Keratinocyte (primary cell): Measurements from ENCODE around the gene TNIK. TPM values are rescaled to one million over a fixed set of nuclear protein-coding genes. Genes with fewer than 3 reads are reported as not detected.

Experiments
- DNase-seq: peaks from one replicate; pipeline ENCODE4 v3.0.0-alpha.2; 2011; ENCODE audit warnings: low read depth, missing footprints, low spot score
- FAIRE-seq: peaks from 2 replicates; lab custom pipeline; 2011; peaks lifted over from hg19 to GRCh38; lab: Jason Lieb, UNC
- H2AFZ ChIP-seq: 2 replicates; pipeline ENCODE4 v1.6.0; 2012; ENCODE audit warnings: low read length, control low read depth, inconsistent platforms; ENCODE audit not compliant: control insufficient read depth
- H3K27ac ChIP-seq: 2 replicates; pipeline ENCODE4 v1.5.1; 2011; ENCODE audit warnings: low read length; ENCODE audit not compliant: control insufficient read depth, insufficient read depth
- H3K27me3 ChIP-seq: 3 replicates; pipeline ENCODE4 v1.6.0; 2011; ENCODE audit warnings: low read length; ENCODE audit not compliant: control insufficient read depth, insufficient read depth; ENCODE audit errors: extremely low read depth
- H3K36me3 ChIP-seq, 2 experiments: 2 replicates in 1 of 2; 3 replicates in 1 of 2; pipeline ENCODE4 v1.5.1; 2011; ENCODE audit warnings: low read length in 2 of 2, mild to moderate bottlenecking in 1 of 2; ENCODE audit not compliant: control insufficient read depth in 2 of 2, insufficient read depth in 2 of 2; ENCODE audit errors: extremely low read depth in 1 of 2
- H3K4me1 ChIP-seq: 3 replicates; pipeline ENCODE4 v1.5.1; 2011; ENCODE audit warnings: low read length; ENCODE audit not compliant: control insufficient read depth, insufficient read depth; ENCODE audit errors: extremely low read depth
- H3K4me2 ChIP-seq: 3 replicates; pipeline ENCODE4 v1.6.0; 2011; ENCODE audit warnings: low read depth, low read length; ENCODE audit not compliant: control insufficient read depth, insufficient read depth; ENCODE audit errors: extremely low read depth
- H3K4me3 ChIP-seq, 3 experiments: fragments of 200-600 bp in 1 of 3; sonication (generic) in 1 of 3; 2 replicates in 2 of 3; 3 replicates in 1 of 3; pipeline ENCODE4 v1.5.1; 2011 to 2016; ENCODE audit warnings: low read length in 3 of 3, mild to moderate bottlenecking in 3 of 3, control low read depth in 2 of 3, inconsistent platforms in 1 of 3, low read depth in 1 of 3, mixed read lengths in 1 of 3, mixed run types in 1 of 3, moderate library complexity in 1 of 3; ENCODE audit not compliant: control insufficient read depth in 2 of 3, insufficient read depth in 2 of 3; ENCODE audit errors: extremely low read depth in 1 of 3
- H3K79me2 ChIP-seq: 2 replicates; pipeline ENCODE4 v1.6.0; 2012; ENCODE audit warnings: low read length; ENCODE audit not compliant: control insufficient read depth, insufficient read depth
- H3K9ac ChIP-seq: 3 replicates; pipeline ENCODE4 v1.6.0; 2011; ENCODE audit warnings: low read length; ENCODE audit not compliant: control insufficient read depth, insufficient read depth; ENCODE audit errors: extremely low read depth
- H3K9me1 ChIP-seq: 3 replicates; pipeline ENCODE4 v1.6.0; 2011; ENCODE audit warnings: low read length; ENCODE audit not compliant: control insufficient read depth, insufficient read depth; ENCODE audit errors: extremely low read depth
- H3K9me3 ChIP-seq: 2 replicates; pipeline ENCODE4 v1.5.1; 2012; ENCODE audit warnings: low read depth, low read length; ENCODE audit not compliant: control insufficient read depth
- H4K20me1 ChIP-seq: 3 replicates; pipeline ENCODE4 v1.6.0; 2011; ENCODE audit warnings: low read length; ENCODE audit not compliant: control insufficient read depth, insufficient read depth; ENCODE audit errors: extremely low read depth
- CTCF ChIP-seq, 3 experiments: IDR thresholded peaks in 1 of 3; conservative IDR thresholded peaks in 1 of 3; optimal IDR thresholded peaks in 1 of 3; 2 replicates in 2 of 3; 3 replicates in 1 of 3; pipeline versions ENCODE3 to v1.5.1; 2011; ENCODE audit warnings: low read length in 3 of 3, mild to moderate bottlenecking in 3 of 3, moderate library complexity in 2 of 3, control low read depth in 1 of 3, inconsistent platforms in 1 of 3; ENCODE audit not compliant: insufficient read depth in 2 of 3; ENCODE audit errors: extremely low read depth in 1 of 3
- EZH2 ChIP-seq: IDR thresholded peaks from one replicate; pipeline ENCODE4 v1.6.1; 2012; ENCODE audit warnings: inconsistent platforms, mild to moderate bottlenecking, low read length, moderate library complexity
- dilution Hi-C: fragments of 300-500 bp; cut with MboI; formaldehyde crosslinking; loops from one replicate; pipeline ENCODE4 v1.7.0; 2020; ENCODE audit warnings: low sequenced_read_pairs; ENCODE audit not compliant: extremely low pct_ligation_motif_present
- polyA plus RNA-seq, 5 experiments: library from polyadenylated mRNA; depleted of rRNA in 3 of 5; stranded (reverse) in 3 of 5; stranded (forward) in 1 of 5; unstranded in 1 of 5; fragments of >200 nt; gene quantifications; 1 replicate in 1 of 5; 2 replicates in 3 of 5; 3 replicates in 1 of 5; pipeline versions ENCODE4 v1.2.1 to v1.2.3, GENCODE V29; 2011 to 2012; ENCODE audit warnings: missing spikeins in 2 of 5, low read depth in 1 of 5, low replicate concordance in 1 of 5

The TNIK gene
- polyA plus RNA-seq, 1 donor (not counting 4 experiments of a cell fraction or from before 2014, with no cell fraction given), result 4.4 TPM

- peak overlapping the region; percentile 18 for H3K9ac ChIP-seq
- no peak overlapping the region for H2AFZ ChIP-seq
- no peaks in the 10 kb centered on the region for H3K9me1 ChIP-seq
- no peak for TF ChIP-seq CTCF (optimal IDR thresholded peaks at IDR 0.05 in 1 of 3, IDR thresholded peaks at IDR 0.05 in 1 of 3, conservative IDR thresholded peaks at IDR 0.05 in 1 of 3; ENCODE audit: extremely low read depth in 1 of 3, insufficient read depth in 2 of 3, low read length in 3 of 3)
- no peak for TF ChIP-seq EZH2
- H3K27ac ChIP-seq, result peak overlapping the region; percentile 82
- no peak overlapping the region for H3K4me3 ChIP-seq
- DNase-seq (no peak), FAIRE-seq (peak; percentile 67)
- H3K9me3 ChIP-seq, result no peaks in the 10 kb centered on the region
- dilution Hi-C loops, result no loop called here
- no peaks in the 10 kb centered on the region for H3K79me2 ChIP-seq
- H3K27me3 ChIP-seq, result no peaks in the 10 kb centered on the region
- H3K36me3 ChIP-seq, result no peaks in the 10 kb centered on the region
- H3K4me2 ChIP-seq, result peak overlapping the region; percentile 39
- peaks cover 61% of the 10 kb centered on the region for H3K4me1 ChIP-seq
- no peaks in the 10 kb centered on the region for H4K20me1 ChIP-seq
Measured at GRCh38 chr3:171354706-171355582, 105.3 kb downstream of the TNIK start.

GRCh38 chr3:171354049-171354705 is 106.0 kb downstream of the TNIK start:
- dilution Hi-C loops, result no loop called here
- Histone ChIP-seq H3K4me2 (peak overlapping the region; percentile 76), H3K36me3 (no peaks in the 10 kb centered on the region), H3K4me1 (peaks cover 63% of the 10 kb centered on the region), H3K27ac (peak overlapping the region; percentile 82), H3K9me3 (no peaks in the 10 kb centered on the region), H3K4me3 (no peak overlapping the region), H3K79me2 (no peaks in the 10 kb centered on the region), H3K27me3 (no peaks in the 10 kb centered on the region), H3K9ac (peak overlapping the region; percentile 18), H4K20me1 (no peaks in the 10 kb centered on the region), H3K9me1 (no peaks in the 10 kb centered on the region), H2AFZ (no peak overlapping the region)
- TF ChIP-seq EZH2, result no peak
- no peak for TF ChIP-seq CTCF (optimal IDR thresholded peaks at IDR 0.05 in 1 of 3, IDR thresholded peaks at IDR 0.05 in 1 of 3, conservative IDR thresholded peaks at IDR 0.05 in 1 of 3; ENCODE audit: extremely low read depth in 1 of 3, insufficient read depth in 2 of 3, low read length in 3 of 3)
- no peak for DNase-seq
- FAIRE-seq, result peak; percentile 20
